H9 (cell line): ENCODE data around the gene PRR35. TPM values are rescaled to one million over a fixed set of nuclear protein-coding genes. Genes with fewer than 3 reads are reported as not detected.

Experiments
- DNase-seq: peaks from one replicate; pipeline ENCODE4 v3.0.0-alpha.2; 2017
- H2AFZ ChIP-seq: one replicate; pipeline ENCODE4 v1.6.1; 2013; ENCODE audit warnings: mild to moderate bottlenecking, low read length, control low read depth, moderate library complexity
- H2AK5ac ChIP-seq: 2 replicates; pipeline ENCODE4 v1.6.1; 2013; ENCODE audit warnings: low read length, control low read depth, mixed read lengths; ENCODE audit not compliant: insufficient read length
- H2BK120ac ChIP-seq: one replicate; pipeline ENCODE4 v1.6.1; 2013; ENCODE audit warnings: low read depth, mild to moderate bottlenecking, low read length, control low read depth, inconsistent platforms; ENCODE audit not compliant: poor library complexity, severe bottlenecking
- H2BK12ac ChIP-seq: 2 replicates; pipeline ENCODE4 v1.6.1; 2013; ENCODE audit warnings: low read length, control low read depth, mixed read lengths, low read depth; ENCODE audit not compliant: insufficient read length
- H2BK15ac ChIP-seq: 2 replicates; pipeline ENCODE4 v1.6.1; 2013; ENCODE audit warnings: low read depth, low read length, control low read depth
- H2BK20ac ChIP-seq: one replicate; pipeline ENCODE4 v1.6.1; 2013; ENCODE audit warnings: low read depth, mild to moderate bottlenecking, low read length, control low read depth, inconsistent platforms; ENCODE audit not compliant: poor library complexity, severe bottlenecking
- H2BK5ac ChIP-seq: 2 replicates; pipeline ENCODE4 v1.6.1; 2013; ENCODE audit warnings: low read length, control low read depth, mixed read lengths; ENCODE audit not compliant: insufficient read length
- H3K14ac ChIP-seq: 2 replicates; pipeline ENCODE4 v1.6.1; 2013; ENCODE audit warnings: low read length, control low read depth; ENCODE audit not compliant: insufficient read depth
- H3K18ac ChIP-seq: 2 replicates; pipeline ENCODE4 v1.6.1; 2013; ENCODE audit warnings: low read depth, mild to moderate bottlenecking, mixed read lengths, low read length, control low read depth; ENCODE audit not compliant: insufficient read length
- H3K23ac ChIP-seq: 2 replicates; pipeline ENCODE4 v1.6.1; 2013; ENCODE audit warnings: low read length, control low read depth, mixed read lengths, low read depth; ENCODE audit not compliant: insufficient read length
- H3K23me2 ChIP-seq: 2 replicates; pipeline ENCODE4 v1.6.1; 2013; ENCODE audit warnings: low read depth, mild to moderate bottlenecking, mixed read lengths, low read length, control low read depth; ENCODE audit not compliant: insufficient read length, poor library complexity, severe bottlenecking
- H3K27ac ChIP-seq: 2 replicates; pipeline ENCODE4 v1.5.1; 2013; ENCODE audit warnings: low read length, control low read depth, mixed read lengths, low read depth; ENCODE audit not compliant: insufficient read length
- H3K27me3 ChIP-seq: 2 replicates; pipeline ENCODE4 v1.6.1; 2013; ENCODE audit warnings: low read length, control low read depth, inconsistent platforms; ENCODE audit not compliant: insufficient read depth
- H3K4ac ChIP-seq: 2 replicates; pipeline ENCODE4 v1.6.1; 2013; ENCODE audit warnings: low read depth, mild to moderate bottlenecking, control low read depth, inconsistent platforms, low read length, moderate library complexity
- H3K4me1 ChIP-seq: 2 replicates; pipeline ENCODE4 v1.6.1; 2013; ENCODE audit warnings: low read length, control low read depth, inconsistent platforms; ENCODE audit not compliant: insufficient read depth
- H3K4me2 ChIP-seq: 2 replicates; pipeline ENCODE4 v1.6.1; 2013; ENCODE audit warnings: low read length, control low read depth, mixed read lengths; ENCODE audit not compliant: insufficient read length, insufficient read depth
- H3K56ac ChIP-seq: 2 replicates; pipeline ENCODE4 v1.6.1; 2013; ENCODE audit warnings: low read depth, mild to moderate bottlenecking, mixed read lengths, low read length, control low read depth; ENCODE audit not compliant: insufficient read length
- H3K79me1 ChIP-seq: 2 replicates; pipeline ENCODE4 v1.6.1; 2013; ENCODE audit warnings: low read depth, mild to moderate bottlenecking, moderate library complexity, low read length, control low read depth, inconsistent platforms; ENCODE audit not compliant: insufficient read depth, poor library complexity, severe bottlenecking
- H3K79me2 ChIP-seq: 2 replicates; pipeline ENCODE4 v1.6.1; 2013; ENCODE audit warnings: low read length, control low read depth, inconsistent platforms; ENCODE audit not compliant: insufficient read depth
- H3K9ac ChIP-seq: 2 replicates; pipeline ENCODE4 v1.6.1; 2013; ENCODE audit warnings: low read length, control low read depth, mixed read lengths; ENCODE audit not compliant: insufficient read length; ENCODE audit errors: extremely low read depth
- H3K9me3 ChIP-seq: one replicate; pipeline ENCODE4 v1.6.1; 2013; ENCODE audit warnings: low read depth, low read length, inconsistent platforms; ENCODE audit not compliant: control insufficient read depth
- H3T11ph ChIP-seq: one replicate; pipeline ENCODE4 v1.6.1; 2013; ENCODE audit warnings: mild to moderate bottlenecking, low read length, control low read depth, inconsistent platforms
- H4K20me1 ChIP-seq: one replicate; pipeline ENCODE4 v1.6.1; 2013; ENCODE audit not compliant: control insufficient read depth, insufficient read length, insufficient read depth
- H4K5ac ChIP-seq: 2 replicates; pipeline ENCODE4 v1.6.1; 2013; ENCODE audit warnings: low read depth, mild to moderate bottlenecking, mixed read lengths, low read length, control low read depth; ENCODE audit not compliant: insufficient read length
- H4K8ac ChIP-seq: replicated peaks from 2 replicates; pipeline ENCODE4 v1.6.1; 2013; ENCODE audit warnings: low read length, control low read depth, mixed read lengths, low read depth; ENCODE audit not compliant: insufficient read length
- H4K91ac ChIP-seq: 2 replicates; pipeline ENCODE4 v1.6.1; 2013; ENCODE audit warnings: low read depth, mild to moderate bottlenecking, moderate library complexity, mixed read lengths, low read length, control low read depth; ENCODE audit not compliant: insufficient read length
- H3K27ac Mint-ChIP-seq, 3 experiments: 2 replicates in 2 of 3; 3 replicates in 1 of 3; pipeline ENCODE4 v1.8.0; 2020 to 2021; ENCODE audit warnings: mixed read lengths in 3 of 3, mild to moderate bottlenecking in 1 of 3, moderate library complexity in 1 of 3
- H3K27me3 Mint-ChIP-seq: 2 replicates; pipeline ENCODE4 v1.8.0; 2021; ENCODE audit warnings: low read depth, mild to moderate bottlenecking, moderate library complexity, mixed read lengths
- H3K36me3 Mint-ChIP-seq, 3 experiments: 2 replicates in 2 of 3; 3 replicates in 1 of 3; pipeline ENCODE4 v1.8.0; 2020 to 2021; ENCODE audit warnings: low read depth in 3 of 3, mixed read lengths in 3 of 3; ENCODE audit not compliant: insufficient read depth in 1 of 3
- H3K4me1 Mint-ChIP-seq, 2 experiments: 2 replicates each; pipeline ENCODE4 v1.8.0; 2020; ENCODE audit warnings: mixed read lengths in 2 of 2
- H3K4me3 Mint-ChIP-seq, 2 experiments: 2 replicates in 1 of 2; 3 replicates in 1 of 2; pipeline ENCODE4 v1.8.0; 2020 to 2021; ENCODE audit warnings: mild to moderate bottlenecking in 2 of 2, mixed read lengths in 2 of 2, moderate library complexity in 1 of 2
- H3K9me3 Mint-ChIP-seq, 2 experiments: 2 replicates in 1 of 2; 3 replicates in 1 of 2; pipeline ENCODE4 v1.8.0; 2020; ENCODE audit warnings: mild to moderate bottlenecking in 2 of 2, mixed read lengths in 2 of 2, moderate library complexity in 1 of 2
- CTCF ChIP-seq: fragments of 200-600 bp; sonication (generic); conservative IDR thresholded peaks from 3 replicates; pipeline ENCODE4 v1.8.0; 2021; ENCODE audit warnings: antibody characterized with exemption, mild to moderate bottlenecking
- WGBS: extraction: QIAGEN DNeasy Blood & Tissue Kit; methylation state at CpG from one replicate; pipeline ENCODE4 v1.1.7; 2013; ENCODE audit warnings: missing lambda C conversion rate, low lambda C conversion rate, mixed read lengths; ENCODE audit not compliant: insufficient read length; ENCODE audit errors: extremely low coverage; 5-methylcytosine and 5-hydroxymethylcytosine counted together
- total RNA-seq: library from RNA; stranded (reverse); gene quantifications from 2 replicates; pipeline ENCODE4 v1.2.1, GENCODE V29; 2021

PRR35 gene
- total RNA-seq, 1 experiment from 2014 or later, result 0.33 TPM

- Histone ChIP-seq H2BK15ac (no peak overlapping the region), H2AK5ac (no peak overlapping the region), H3K9ac (no peak overlapping the region), H2BK12ac (no peak overlapping the region), H2BK20ac (no peak overlapping the region), H3K4me2 (no peak overlapping the region), H3T11ph (no peak overlapping the region), H3K23me2 (peaks cover 5% of the 10 kb centered on the region), H3K4me1 (no peaks in the 10 kb centered on the region), H3K18ac (no peak overlapping the region), H3K79me2 (no peaks in the 10 kb centered on the region; the same call in 1 of the 2 replicates), H2BK120ac (no peak overlapping the region), H4K20me1 (no peaks in the 10 kb centered on the region), H4K5ac (no peak overlapping the region), H3K23ac (no peak overlapping the region), H3K27me3 (no peaks in the 10 kb centered on the region), H3K14ac (no peak overlapping the region; the same call in 1 of the 2 replicates), H3K79me1 (no peaks in the 10 kb centered on the region), H2AFZ (no peak overlapping the region), H4K8ac (no peak overlapping the region), H2BK5ac (no peak overlapping the region), H4K91ac (no peak overlapping the region), H3K27ac (no peak overlapping the region), H3K56ac (no peak overlapping the region), H3K9me3 (no peaks in the 10 kb centered on the region), H3K4ac (no peak overlapping the region)
- no peak overlapping the region for H3K27ac Mint-ChIP-seq
- WGBS, result no CpG with 5 or more reads among the region's 46 CpGs
- no peak for DNase-seq
- no peak overlapping the region for H3K4me3 Mint-ChIP-seq
- H3K9me3 Mint-ChIP-seq, result no peaks in the 10 kb centered on the region
- no peak for TF ChIP-seq CTCF
- peaks cover 0 to 4% (median 3%) of the 10 kb centered on the region in 3 experiments; a peak in 4 of 7 replicates for H3K36me3 Mint-ChIP-seq
- peaks cover under 1% of the 10 kb centered on the region; the same call in 1 of the 2 replicates for H3K27me3 Mint-ChIP-seq
- H3K4me1 Mint-ChIP-seq, result peaks cover 9 to 24% of the 10 kb centered on the region in 2 experiments
Observed at GRCh38 chr16:574021-574760, 14.0 kb downstream of the PRR35 start.
